ENCODE measurements around the gene CACNG4. TPM values are rescaled to one million over a fixed set of nuclear protein-coding genes. Genes with fewer than 3 reads are reported as not detected.

The CACNG4 gene
- total RNA-seq, 4 donors from 2014 or later = 0.42 to 0.91 TPM; not detected in 2

DNA sequence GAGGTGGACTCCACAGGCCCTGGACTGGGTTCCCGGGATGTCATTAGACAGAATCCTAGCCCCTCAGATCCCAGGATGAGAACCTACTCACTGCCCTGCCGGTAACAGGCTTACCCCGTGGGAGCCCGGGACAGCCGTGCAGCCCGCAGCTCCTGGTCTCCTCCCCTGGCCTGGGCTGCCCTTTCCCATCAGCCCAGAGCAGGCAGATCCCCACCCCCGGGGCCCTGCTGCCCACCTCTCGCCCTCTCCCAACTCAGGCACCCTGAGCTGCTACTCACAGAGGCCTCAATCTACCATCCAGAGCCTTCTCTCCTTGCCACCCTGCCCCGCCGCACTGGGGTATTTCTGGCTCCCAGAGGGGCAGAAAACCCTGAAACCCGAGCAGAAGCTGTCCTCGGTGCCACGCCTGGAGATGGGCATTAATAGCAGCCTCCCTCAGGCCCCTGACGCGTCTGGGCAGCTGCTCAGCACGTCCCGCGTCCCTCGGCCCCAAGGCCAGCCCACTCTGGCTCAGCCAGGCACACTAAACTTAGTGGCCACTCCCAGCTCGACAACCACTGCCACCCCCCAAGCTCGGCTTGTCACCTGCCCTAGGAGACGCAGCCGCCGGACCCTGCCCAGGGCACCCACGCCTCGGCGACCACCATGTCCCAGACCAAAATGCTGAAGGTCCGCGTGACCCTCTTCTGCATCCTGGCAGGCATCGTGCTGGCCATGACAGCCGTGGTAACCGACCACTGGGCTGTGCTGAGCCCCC lies 79.7 kb downstream of the CACNG4 start, which contains the start of gene CACNG1:
Gene CACNG1 (plus strand): TSS at position 539 of the 757 bp plus-strand sequence. CDS start 107 bp downstream, at position 646.
- intact Hi-C loops (cut with DNase I; ENCODE audit: low total_unique reads) = no loop called here
- no peak within 1 kb of the TSS for H3K4me3 ChIP-seq (ENCODE audit: low read depth, poor library complexity, severe bottlenecking)
- WGBS, 2 donors = 83 to 90% methylated on average over 16 to 32 of the region's 32 CpGs
- TF ChIP-seq, protein P1, sequence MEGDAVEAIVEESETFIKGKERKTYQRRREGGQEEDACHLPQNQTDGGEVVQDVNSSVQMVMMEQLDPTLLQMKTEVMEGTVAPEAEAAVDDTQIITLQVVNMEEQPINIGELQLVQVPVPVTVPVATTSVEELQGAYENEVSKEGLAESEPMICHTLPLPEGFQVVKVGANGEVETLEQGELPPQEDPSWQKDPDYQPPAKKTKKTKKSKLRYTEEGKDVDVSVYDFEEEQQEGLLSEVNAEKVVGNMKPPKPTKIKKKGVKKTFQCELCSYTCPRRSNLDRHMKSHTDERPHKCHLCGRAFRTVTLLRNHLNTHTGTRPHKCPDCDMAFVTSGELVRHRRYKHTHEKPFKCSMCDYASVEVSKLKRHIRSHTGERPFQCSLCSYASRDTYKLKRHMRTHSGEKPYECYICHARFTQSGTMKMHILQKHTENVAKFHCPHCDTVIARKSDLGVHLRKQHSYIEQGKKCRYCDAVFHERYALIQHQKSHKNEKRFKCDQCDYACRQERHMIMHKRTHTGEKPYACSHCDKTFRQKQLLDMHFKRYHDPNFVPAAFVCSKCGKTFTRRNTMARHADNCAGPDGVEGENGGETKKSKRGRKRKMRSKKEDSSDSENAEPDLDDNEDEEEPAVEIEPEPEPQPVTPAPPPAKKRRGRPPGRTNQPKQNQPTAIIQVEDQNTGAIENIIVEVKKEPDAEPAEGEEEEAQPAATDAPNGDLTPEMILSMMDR (IDR thresholded peaks at IDR 0.05) = no peak
- TF ChIP-seq POLR2A (IDR thresholded peaks at IDR 0.05) = no peak
- DNase-seq (ENCODE audit: low spot score in 2 of 2) = no peak

DNA sequence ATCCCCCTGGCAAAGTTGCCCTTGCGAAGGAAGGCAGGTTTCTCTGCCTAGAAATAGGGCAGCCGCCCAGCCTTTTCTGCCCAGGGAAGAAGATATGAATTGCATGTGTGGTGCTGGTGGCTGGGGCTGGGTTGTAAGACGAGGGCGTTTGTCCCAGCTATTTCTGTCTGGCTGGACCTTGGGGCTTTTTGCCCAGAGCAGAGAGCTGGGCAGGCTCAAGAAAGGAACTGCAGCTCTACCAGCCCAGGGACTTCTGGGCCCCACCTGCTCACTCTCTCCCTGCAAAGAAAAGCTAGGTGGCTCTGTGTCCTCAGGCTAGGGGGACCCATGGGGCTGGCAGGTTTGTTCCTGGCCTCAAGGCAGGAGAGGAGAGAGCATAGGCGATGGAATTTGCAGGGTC lies 80.4 kb downstream of the CACNG4 start:
- DNase-seq (ENCODE audit: low spot score in 2 of 2) = no peak
- 69 to 70% methylated on average over 5 of the region's 5 CpGs for WGBS, 2 donors
- intact Hi-C loops (cut with DNase I; ENCODE audit: low total_unique reads) = no loop called here
- H3K4me3 ChIP-seq (ENCODE audit: low read depth, poor library complexity, severe bottlenecking) = no peak overlapping the region
- TF ChIP-seq, protein P1 (IDR thresholded peaks at IDR 0.05) = no peak
- TF ChIP-seq POLR2A (IDR thresholded peaks at IDR 0.05) = no peak

DNA sequence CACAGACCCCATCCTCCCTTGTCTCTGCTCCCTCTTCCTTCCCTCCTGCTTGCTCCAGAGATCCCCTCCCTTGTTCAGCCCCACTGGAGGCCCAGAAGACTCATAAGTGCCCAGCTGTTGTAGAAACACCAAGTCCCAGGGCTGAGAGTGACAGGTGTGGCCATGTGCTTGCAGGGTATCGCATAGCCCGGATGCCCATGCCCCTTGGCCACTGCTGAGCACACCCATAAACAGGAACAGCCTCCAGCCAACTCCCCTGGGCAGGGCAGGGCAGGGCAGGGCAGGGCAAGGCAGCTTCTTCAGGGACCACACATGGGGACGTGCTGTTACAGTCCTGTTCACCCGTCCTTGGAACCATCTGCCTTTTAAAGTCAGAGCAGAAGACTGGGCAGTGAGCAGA lies 81.9 kb downstream of the CACNG4 start:
- H3K4me3 ChIP-seq (ENCODE audit: low read depth, poor library complexity, severe bottlenecking) = no peak overlapping the region
- WGBS, 2 donors = 59 to 75% methylated on average over 4 of the region's 4 CpGs
- intact Hi-C loops (cut with DNase I; ENCODE audit: low total_unique reads) = no loop called here
- TF ChIP-seq POLR2A (IDR thresholded peaks at IDR 0.05) = no peak
- TF ChIP-seq, protein P1 (IDR thresholded peaks at IDR 0.05) = no peak
- DNase-seq (ENCODE audit: low spot score in 2 of 2) = no peak

DNA sequence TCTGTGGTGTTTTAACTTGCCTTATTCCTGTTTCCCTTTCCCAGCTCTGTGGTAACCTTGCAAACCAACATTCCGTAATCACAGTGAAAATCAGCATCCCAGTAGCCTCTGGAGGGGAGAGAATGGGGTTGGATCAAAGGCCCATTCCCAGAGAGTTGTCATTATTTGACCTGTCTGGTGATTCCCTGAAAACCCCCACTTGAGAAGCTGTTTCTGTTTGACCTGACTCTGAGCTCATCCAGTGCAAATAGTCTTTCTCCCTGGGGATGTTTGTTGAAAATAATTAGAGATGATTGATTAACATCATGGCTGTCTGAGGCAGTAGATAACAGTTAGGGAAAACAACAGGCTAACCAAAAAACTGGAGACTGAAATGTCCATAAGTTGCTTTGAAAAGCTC lies 82.9 kb downstream of the CACNG4 start:
- WGBS, 2 donors = 50 to 87% methylated on average over 1 of the region's 1 CpG
- TF ChIP-seq, protein P1 (IDR thresholded peaks at IDR 0.05) = no peak
- TF ChIP-seq POLR2A (IDR thresholded peaks at IDR 0.05) = no peak
- H3K4me3 ChIP-seq (ENCODE audit: low read depth, poor library complexity, severe bottlenecking) = no peak overlapping the region
- intact Hi-C loops (cut with DNase I; ENCODE audit: low total_unique reads) = no loop called here
- DNase-seq (ENCODE audit: low spot score in 2 of 2) = no peak

DNA sequence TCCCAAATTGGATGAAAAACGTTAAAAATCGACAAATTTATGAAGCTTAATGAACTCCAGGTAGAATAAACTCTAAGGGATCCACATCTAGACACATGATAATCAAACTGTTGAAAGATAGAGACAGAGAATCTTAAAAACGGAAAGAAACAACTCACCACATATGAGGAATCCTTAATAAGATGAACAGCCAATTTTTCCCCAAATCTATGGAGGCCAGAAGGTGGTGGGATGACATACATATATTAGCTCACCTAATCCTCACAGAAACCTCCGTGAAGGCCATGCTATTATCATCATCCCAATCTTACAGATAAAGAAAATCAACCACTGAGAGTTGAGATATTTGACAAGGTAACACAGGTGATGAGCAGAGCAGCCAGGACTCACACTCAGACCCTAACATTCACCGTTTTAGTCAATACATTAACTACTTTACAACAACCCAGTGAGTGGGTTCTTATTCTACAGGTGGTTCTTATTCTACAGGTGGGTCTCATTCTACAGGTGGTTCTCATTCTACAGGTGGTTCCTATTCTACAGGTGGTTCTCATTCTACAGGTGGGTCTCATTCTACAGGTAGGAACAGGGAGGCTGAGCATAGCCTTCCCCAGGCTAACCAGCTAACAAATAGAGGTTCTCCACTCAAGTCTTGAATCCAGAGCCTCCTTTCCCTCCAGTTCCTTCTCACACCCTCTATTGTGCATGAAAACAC lies 84.7 kb downstream of the CACNG4 start:
- DNase-seq (ENCODE audit: low spot score in 2 of 2) = no peak
- H3K4me3 ChIP-seq (ENCODE audit: low read depth, poor library complexity, severe bottlenecking) = no peak overlapping the region
- 77 to 79% methylated on average over 5 of the region's 5 CpGs for WGBS, 2 donors
- intact Hi-C loops (cut with DNase I; ENCODE audit: low total_unique reads) = no loop called here
- TF ChIP-seq POLR2A (IDR thresholded peaks at IDR 0.05) = no peak
- TF ChIP-seq, protein P1 (IDR thresholded peaks at IDR 0.05) = no peak
